ENCODE data around the gene CENPT. TPM values are rescaled to one million over a fixed set of nuclear protein-coding genes. Genes with fewer than 3 reads are reported as not detected.

CENPT gene
- total and polyA plus RNA-seq, 2 of the 13 experiments (the other 11 are each of a cell fraction or from before 2014, with no cell fraction given): 40.9 to 43.3 TPM

DNA sequence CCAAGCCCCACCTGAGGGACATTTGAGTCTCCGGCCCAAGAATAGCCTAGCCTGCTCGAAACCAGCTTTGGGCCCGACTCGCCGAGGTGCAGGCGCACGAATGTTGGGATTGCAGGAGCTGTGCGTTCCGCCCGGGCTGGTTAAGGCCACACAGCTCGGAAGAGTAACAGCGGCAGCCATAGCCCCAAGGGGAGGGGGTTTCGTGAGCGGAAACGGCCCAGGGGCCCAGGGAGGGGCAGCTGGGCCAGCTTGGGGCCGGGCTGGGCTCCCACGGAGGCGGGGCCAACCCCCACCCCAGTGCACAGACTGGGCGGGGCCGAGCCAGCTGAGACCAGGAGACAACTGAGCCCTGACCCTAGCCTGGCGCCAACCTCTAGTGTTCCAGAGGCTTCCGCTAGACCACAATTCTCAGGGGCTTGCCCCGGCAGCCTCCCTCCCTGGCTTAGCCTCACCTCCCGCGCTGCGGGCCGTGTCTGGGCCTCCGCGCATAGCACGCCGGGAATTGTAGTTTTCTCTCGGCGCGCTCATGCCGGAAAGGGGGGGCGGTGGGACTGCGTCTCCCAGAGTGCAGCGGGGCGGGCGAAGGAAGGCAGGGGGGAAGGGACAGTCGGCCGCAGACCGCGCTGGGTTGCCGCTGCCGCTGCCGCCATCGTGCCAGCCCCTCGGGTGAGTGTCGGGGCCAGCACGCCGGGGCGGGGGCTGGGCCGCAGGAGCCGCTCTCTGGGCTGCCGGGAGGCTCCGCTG lies 1.0 kb downstream of the CENPT start, which contains the start of gene NUTF2 (continued):
- TF ChIP-seq, protein P1, sequence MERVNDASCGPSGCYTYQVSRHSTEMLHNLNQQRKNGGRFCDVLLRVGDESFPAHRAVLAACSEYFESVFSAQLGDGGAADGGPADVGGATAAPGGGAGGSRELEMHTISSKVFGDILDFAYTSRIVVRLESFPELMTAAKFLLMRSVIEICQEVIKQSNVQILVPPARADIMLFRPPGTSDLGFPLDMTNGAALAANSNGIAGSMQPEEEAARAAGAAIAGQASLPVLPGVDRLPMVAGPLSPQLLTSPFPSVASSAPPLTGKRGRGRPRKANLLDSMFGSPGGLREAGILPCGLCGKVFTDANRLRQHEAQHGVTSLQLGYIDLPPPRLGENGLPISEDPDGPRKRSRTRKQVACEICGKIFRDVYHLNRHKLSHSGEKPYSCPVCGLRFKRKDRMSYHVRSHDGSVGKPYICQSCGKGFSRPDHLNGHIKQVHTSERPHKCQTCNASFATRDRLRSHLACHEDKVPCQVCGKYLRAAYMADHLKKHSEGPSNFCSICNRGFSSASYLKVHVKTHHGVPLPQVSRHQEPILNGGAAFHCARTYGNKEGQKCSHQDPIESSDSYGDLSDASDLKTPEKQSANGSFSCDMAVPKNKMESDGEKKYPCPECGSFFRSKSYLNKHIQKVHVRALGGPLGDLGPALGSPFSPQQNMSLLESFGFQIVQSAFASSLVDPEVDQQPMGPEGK (CRISPR knock-in tag; IDR thresholded peaks at IDR 0.05): peak; percentile 97
- peak; percentile 47; the same call in 1 of the 2 replicates for TF ChIP-seq NFYB (CRISPR knock-in tag; IDR thresholded peaks at IDR 0.05)
- no peak; the same call in none of the 2 replicates for TF ChIP-seq HIVEP1 (CRISPR knock-in tag; IDR thresholded peaks at IDR 0.05)
- TF ChIP-seq, protein P2, sequence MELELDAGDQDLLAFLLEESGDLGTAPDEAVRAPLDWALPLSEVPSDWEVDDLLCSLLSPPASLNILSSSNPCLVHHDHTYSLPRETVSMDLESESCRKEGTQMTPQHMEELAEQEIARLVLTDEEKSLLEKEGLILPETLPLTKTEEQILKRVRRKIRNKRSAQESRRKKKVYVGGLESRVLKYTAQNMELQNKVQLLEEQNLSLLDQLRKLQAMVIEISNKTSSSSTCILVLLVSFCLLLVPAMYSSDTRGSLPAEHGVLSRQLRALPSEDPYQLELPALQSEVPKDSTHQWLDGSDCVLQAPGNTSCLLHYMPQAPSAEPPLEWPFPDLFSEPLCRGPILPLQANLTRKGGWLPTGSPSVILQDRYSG (CRISPR knock-in tag; IDR thresholded peaks at IDR 0.05): 0 out of 2 replicates have a peak, but pooled peaks have one; percentile 43
- no peak; the same call in 1 of the 2 replicates for TF ChIP-seq MTF1 (CRISPR knock-in tag; IDR thresholded peaks at IDR 0.05)
- 0 out of 2 replicates have a peak, but pooled peaks have one; percentile 9 for TF ChIP-seq IRX3 (CRISPR knock-in tag; IDR thresholded peaks at IDR 0.05; ENCODE audit: borderline replicate concordance, low read depth)
- TF ChIP-seq GABPA (IDR thresholded peaks at IDR 0.05; ENCODE audit: low read depth, low read length): no peak
- TF ChIP-seq GABPA (CRISPR knock-in tag; IDR thresholded peaks at IDR 0.05; ENCODE audit: low read depth): peak; percentile 91
- TF ChIP-seq NCOA1 (CRISPR knock-in tag; IDR thresholded peaks at IDR 0.05): no peak
- 0 out of 2 replicates have a peak, but pooled peaks have one; percentile 35 for TF ChIP-seq KLF11 (CRISPR knock-in tag; IDR thresholded peaks at IDR 0.05)
- TF ChIP-seq IRF2 (CRISPR knock-in tag; IDR thresholded peaks at IDR 0.05): peak; percentile 84
- peak; percentile 77 for TF ChIP-seq FOXP4 (CRISPR knock-in tag; IDR thresholded peaks at IDR 0.05)
- TF ChIP-seq, protein P3, sequence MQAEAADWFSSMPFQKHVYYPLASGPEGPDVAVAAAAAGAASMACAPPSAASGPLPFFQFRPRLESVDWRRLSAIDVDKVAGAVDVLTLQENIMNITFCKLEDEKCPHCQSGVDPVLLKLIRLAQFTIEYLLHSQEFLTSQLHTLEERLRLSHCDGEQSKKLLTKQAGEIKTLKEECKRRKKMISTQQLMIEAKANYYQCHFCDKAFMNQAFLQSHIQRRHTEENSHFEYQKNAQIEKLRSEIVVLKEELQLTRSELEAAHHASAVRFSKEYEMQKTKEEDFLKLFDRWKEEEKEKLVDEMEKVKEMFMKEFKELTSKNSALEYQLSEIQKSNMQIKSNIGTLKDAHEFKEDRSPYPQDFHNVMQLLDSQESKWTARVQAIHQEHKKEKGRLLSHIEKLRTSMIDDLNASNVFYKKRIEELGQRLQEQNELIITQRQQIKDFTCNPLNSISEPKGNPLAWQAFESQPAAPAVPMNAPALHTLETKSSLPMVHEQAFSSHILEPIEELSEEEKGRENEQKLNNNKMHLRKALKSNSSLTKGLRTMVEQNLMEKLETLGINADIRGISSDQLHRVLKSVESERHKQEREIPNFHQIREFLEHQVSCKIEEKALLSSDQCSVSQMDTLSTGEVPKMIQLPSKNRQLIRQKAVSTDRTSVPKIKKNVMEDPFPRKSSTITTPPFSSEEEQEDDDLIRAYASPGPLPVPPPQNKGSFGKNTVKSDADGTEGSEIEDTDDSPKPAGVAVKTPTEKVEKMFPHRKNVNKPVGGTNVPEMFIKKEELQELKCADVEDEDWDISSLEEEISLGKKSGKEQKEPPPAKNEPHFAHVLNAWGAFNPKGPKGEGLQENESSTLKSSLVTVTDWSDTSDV (CRISPR knock-in tag; IDR thresholded peaks at IDR 0.05): no peak
- TF ChIP-seq ZFP90 (CRISPR knock-in tag; IDR thresholded peaks at IDR 0.05; ENCODE audit: borderline replicate concordance): no peak; the same call in 1 of the 2 replicates
- peak; percentile 80; the same call in 1 of the 2 replicates for TF ChIP-seq ZNF234 (CRISPR knock-in tag; conservative IDR thresholded peaks at IDR 0.05)
- TF ChIP-seq, protein P4, sequence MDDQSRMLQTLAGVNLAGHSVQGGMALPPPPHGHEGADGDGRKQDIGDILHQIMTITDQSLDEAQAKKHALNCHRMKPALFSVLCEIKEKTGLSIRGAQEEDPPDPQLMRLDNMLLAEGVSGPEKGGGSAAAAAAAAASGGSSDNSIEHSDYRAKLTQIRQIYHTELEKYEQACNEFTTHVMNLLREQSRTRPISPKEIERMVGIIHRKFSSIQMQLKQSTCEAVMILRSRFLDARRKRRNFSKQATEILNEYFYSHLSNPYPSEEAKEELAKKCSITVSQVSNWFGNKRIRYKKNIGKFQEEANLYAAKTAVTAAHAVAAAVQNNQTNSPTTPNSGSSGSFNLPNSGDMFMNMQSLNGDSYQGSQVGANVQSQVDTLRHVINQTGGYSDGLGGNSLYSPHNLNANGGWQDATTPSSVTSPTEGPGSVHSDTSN (CRISPR knock-in tag; IDR thresholded peaks at IDR 0.05; ENCODE audit: borderline replicate concordance): no peak
- TF ChIP-seq ZBTB8A (CRISPR knock-in tag; IDR thresholded peaks at IDR 0.05; ENCODE audit: borderline replicate concordance, low read depth): 0 out of 2 replicates have a peak, but pooled peaks have one; percentile 41
- TF ChIP-seq NFIB (CRISPR knock-in tag; IDR thresholded peaks at IDR 0.05; ENCODE audit: borderline replicate concordance): no peak
- TF ChIP-seq KAT7 (CRISPR knock-in tag; IDR thresholded peaks at IDR 0.05; ENCODE audit: borderline replicate concordance): peak; percentile 86; the same call in 1 of the 2 replicates
- no peak for TF ChIP-seq REXO4 (CRISPR knock-in tag; IDR thresholded peaks at IDR 0.05; ENCODE audit: borderline replicate concordance)
- no peak; the same call in 1 of the 2 replicates for TF ChIP-seq MIER2 (CRISPR knock-in tag; IDR thresholded peaks at IDR 0.05)
